ENCODE data around the gene MPDZ.

The MPDZ gene

DNA sequence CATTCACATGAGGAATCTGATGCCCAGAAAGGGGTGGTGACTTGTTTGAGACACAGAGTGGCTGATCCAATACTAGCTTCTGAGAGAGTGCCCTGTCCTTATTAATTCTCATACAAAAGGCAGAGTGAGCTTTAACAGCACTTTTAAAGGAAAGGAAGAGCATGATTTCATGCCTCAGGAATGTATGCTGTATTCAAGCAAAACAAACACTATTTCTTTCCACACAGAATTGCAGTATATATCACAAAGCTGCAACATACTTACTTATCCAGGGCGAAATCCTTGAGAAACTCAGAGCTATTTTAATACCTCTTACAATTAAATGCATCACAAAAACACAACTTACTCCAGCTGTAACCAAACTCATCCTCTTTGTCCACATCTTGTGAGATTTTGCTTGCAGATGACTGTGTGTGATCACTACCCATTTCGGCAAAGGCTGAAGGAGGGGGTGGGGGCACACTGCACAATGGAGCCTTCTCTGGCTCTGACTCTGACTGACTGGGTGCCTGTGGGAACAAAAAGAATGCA, 139.8 kb downstream of the MPDZ start:
- DNase-seq (ENCODE audit: low spot score) = no peak

DNA sequence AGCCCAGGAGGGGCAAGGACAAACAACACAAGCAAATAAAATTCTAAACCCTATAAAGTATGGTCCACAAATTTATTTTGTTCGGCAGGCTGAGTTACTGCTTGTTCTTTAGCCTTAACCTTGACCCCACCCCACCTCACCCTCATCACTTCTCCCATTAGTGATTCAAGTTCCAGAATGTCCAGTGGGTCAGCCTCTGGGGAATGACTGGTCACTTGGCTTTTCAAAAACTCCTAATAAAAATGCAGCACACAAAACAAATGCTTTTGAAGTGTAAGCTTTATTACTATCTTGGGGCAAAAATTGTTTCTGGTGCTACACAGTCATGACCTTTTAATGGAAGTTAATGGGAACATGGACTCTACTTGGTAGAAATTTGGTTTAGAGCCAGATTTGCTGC, 142.1 kb downstream of the MPDZ start:
- no peak for DNase-seq (ENCODE audit: low spot score)

DNA sequence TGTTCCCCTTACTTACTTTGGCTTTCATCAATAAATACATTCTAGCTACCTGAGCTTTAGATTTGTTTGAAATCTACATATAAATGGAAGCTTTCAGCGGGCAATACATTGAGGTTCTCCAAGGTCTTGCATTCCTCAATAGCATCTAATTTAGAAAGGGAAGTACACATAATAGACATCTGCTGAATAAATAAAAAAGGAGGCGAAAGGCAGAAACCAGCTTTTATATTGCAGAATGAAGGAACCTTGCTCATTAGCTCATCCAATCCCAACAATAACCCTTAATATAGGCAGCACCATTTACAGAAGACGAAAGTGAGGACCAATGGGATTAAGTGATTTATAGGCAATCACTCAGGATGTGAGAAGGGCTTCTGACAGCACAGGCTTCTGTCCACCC, 147.5 kb downstream of the MPDZ start:
- no peak for DNase-seq (ENCODE audit: low spot score)

DNA sequence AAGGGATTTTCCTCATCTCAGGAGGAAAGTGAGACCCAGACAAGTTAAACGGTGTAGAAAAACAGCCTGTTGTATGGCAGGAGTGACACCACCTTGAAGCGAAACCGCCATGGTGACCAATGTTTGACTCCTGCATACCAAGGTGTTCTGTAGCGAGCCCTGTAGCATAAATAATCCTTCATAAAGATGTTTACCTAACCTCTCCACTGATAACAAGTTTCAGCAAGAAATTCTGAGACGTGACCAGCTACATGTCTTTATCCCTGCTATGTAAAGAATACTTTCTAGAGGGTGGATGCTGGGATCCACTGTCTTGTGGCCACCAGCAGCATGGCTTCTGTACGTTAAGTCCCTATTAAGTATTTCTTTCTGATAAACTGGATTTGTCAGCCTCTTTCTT, 148.1 kb downstream of the MPDZ start:
- no peak for DNase-seq (ENCODE audit: low spot score)

DNA sequence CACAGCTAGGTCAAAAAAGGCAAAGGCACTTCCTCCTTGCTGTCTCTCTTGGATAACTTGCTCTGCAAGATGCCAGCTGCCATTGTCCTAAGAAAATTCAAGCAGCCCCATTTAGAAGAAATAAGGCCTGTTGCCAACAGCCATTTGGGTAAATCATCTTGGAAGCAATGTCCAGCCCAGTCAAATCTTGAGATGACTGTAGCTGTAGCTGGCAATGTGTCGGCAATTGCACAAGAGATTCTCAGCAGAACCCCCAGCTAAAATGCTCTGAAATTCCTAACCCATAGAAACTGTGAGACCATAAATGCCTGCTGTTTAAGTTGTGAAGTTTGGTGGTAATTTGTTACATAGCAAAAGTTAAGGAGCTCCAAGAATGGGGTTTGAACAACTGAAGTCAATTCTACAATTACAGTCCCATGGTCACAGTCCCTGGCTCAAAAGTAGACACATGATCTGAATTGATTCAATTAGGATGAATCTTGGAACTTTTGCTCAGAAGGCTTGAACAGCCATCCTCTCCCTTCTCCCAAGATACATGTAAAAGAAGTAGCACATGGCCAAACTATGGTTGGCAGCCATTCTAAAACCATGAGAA, 151.1 kb downstream of the MPDZ start:
- DNase-seq (ENCODE audit: low spot score) = no peak

DNA sequence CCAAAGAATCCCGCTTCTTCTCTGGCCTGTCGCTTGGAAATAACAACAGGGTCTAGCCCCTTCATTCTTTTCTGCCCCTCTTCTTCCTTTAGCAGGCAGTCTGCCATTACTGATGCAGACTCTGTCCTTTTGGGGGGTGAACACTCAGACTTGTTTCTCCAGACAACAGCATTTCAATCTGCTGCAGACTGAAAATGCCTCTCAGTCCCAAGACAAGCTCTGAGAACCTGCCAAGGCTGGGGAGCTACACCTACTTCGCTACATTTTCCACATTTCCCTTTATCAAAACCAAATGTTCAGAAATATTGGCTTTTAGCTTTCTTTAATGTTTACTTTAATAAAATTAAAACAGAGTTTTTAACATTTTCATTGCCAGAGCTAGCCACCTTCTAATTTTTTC, 152.4 kb downstream of the MPDZ start:
- no peak for DNase-seq (ENCODE audit: low spot score)

DNA sequence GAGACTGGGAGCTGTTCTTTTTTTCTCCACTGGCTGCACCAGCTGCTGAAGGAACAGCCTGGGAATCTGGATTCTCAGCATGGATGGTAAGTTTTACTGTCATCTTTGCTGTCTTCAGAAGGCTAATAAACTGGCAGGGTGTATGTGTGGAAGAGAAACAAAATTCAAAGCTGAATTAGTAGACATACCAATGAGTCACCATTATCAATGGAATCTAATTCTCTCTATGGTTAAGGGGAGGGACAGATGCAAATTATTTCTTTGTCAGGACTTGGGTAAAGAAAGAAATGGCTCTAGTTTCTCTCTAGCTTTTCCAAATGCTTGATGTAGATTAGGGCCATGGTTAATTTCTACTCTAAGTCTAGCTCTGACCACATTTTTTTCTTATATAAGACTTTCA, 154.2 kb downstream of the MPDZ start:
- DNase-seq (ENCODE audit: low spot score) = no peak

DNA sequence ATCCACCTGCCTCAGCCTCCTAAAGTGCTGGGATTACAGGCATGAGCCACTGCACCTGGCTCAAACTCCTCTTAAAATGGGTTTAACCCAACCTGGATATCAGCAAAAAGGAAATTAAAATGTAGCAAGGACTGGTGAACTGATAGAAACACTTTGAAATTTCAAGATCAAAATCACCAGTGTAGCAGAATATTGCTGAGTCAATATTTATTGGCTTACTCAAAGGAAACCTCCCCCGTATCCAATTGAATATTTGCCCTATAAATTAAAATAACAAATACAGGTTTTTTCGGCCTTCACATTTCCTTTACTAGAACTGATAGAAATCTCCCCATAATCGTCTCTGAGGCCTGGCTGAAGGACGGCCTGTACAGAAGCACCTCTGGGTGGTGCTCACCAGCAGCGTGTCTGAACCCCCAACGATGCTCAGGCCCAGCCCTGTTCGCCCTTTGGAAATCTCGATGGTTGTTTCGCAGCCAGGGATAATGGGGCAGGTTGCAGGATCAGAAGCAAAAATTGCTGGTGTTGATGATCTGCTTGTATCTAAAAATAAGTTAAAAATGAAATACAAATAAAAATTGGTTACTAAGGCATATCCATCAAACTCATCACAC, 156.6 kb downstream of the MPDZ start:
- no peak for DNase-seq (ENCODE audit: low spot score)

DNA sequence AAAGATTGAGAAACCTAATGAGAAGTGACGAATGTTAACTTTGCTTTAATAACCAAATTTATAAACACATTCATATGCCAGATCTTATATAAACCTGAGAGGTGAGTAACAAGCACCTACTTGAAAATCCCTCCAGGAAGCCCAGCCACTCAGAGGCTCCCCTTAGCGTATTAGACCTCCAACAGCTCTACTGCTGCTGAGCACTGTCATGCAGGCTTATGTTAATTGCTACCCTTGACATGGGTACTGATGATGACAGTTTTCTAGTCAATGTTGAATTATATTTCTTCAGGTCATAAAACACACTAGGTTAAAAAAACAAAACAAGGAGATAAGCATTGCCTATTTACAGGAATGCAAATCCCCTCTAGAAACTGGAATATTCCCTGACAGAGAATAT, 161.2 kb downstream of the MPDZ start:
- no peak for DNase-seq (ENCODE audit: low spot score)

DNA sequence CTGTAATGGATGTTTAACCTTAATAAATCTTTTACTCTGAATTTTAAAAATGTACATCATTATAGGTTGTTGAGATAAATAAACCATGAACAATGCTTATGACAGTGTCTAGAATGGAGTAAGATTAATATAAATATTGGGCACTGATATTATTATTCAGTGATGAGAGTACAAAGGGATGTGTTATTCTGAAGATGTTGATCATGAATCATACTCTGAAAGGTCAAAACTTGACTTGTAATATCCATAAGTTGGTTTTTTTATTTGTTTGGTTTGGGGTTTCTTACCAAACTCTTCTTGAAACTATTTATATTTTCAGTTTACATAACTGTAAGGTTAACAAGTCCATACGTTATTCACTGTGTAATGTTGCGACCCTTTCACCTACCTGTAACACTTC, 163.2 kb downstream of the MPDZ start:
- no peak for DNase-seq (ENCODE audit: low spot score)

DNA sequence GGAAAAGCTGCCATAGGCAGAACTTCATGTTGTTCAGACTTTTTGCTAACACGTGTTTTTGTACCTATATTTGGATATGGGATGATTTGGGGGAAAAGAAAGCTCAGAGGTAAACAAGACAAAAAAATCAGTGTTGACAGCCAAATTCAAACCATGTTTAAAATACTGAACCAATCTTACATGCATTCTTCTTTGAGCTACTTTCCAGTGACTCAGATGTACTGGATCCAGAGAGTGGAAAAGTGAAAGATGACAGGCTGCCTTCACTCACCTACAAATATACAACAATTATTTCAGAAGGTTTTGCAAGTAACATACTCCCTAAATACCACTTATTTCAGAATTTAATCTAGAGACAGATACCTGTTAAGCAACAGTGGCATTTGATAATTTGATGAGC, 165.7 kb downstream of the MPDZ start:
- DNase-seq (ENCODE audit: low spot score) = peak; percentile 8

DNA sequence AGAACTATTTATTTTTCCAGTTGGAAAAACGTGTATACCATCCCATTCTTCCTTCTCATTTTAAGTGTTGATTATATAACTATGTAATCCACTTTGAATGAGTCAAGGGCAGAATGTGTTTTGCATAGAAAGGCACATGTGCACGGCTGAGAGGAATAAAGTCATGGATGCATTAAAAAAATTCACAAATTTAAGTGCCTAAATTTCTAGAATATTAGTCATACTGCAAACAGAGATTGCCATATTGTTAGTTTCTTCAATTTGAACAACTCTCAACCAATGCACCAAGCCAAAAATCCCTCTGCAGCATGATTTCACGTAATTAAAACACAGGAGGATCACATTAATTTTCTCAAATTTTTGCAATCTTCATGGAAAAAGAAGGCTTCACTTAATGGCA, 166.3 kb downstream of the MPDZ start:
- DNase-seq (ENCODE audit: low spot score) = peak; percentile 31

DNA sequence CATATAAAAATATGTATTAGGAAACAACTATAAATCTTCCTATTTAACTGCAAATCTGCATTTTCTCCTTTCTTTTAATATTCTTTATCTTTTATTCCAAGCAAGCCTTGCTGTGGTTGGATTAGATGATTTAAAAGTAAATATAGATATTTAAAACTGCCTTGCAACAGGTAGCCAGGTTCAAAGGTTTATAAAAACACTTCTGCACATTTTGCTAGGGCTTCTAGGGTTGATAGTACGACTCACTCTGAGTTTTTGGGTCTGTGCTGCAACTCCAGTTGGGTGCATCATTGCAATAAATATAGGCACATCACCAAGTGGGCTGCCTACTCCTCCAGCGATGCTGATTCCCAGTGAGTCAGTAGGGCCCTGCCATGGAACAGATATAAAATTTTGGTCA, 167.7 kb downstream of the MPDZ start:
- DNase-seq (ENCODE audit: low spot score) = no peak

DNA sequence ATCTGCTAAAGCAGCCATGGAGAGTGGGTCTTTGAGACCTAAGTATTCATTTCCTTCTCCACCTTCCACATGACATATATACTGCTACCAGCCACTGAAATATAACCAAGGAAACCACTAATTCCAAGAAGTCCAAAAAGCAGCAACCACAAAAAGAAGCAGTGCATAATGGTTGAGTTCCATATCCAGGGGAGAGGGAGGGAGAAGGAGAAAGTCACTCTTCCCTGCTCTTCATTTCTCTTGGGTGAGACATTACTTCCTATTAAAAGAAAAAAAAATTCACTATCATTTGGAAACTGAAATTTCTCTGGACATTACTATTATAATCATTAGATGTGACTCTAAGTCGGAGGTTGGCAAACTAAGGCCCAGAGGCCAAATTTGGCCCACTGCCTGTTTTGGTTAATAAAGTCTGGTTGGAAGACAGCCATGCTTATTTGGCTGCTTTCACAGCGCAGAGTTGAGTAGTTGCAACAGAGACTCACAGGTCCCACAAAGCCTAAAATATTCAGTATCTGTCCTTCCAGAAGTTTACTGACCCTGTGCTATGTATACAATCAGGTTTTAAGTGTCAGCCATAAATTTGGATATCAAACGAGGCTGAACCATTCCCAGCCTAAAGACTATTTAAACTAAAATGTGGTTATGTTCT, 168.6 kb downstream of the MPDZ start:
- DNase-seq (ENCODE audit: low spot score) = peak; percentile 65

DNA sequence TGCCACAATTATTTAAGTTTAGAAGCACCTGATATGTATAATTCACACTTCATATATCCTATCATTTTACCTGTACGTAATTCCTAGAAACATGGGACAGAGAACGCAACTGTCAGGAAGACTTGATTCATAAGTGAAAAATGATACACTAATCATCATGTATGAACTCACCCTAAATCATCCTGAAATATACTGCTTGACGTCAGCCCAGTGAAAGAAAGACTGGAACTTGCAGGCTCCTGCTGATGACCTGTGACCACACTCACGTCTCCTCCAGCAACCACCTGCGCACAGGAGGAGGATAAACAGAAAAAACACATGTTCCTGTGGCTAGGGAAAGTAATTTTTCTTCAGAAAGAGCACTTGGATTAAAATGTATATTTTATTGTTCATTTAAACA, 169.7 kb downstream of the MPDZ start:
- DNase-seq (ENCODE audit: low spot score) = no peak

DNA sequence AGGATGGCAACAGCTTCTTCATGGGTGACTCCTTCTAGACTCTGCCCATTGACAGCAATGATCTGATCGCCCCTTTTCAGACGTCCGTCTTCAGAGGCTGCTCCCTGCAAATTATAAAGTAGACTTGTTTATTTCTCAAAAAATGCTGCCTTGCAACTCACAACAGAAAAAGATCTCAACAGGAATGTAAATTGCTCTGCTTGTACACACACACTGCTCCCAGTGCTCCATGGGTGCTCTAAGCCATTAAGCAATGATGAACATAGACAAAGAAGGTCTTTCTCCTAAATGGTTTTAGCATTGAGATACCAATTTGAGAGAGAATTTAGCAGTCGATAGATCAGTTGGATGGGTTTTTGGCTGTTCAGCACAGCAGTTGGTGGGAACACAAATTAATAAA, 172.5 kb downstream of the MPDZ start:
- no peak for DNase-seq (ENCODE audit: low spot score)

DNA sequence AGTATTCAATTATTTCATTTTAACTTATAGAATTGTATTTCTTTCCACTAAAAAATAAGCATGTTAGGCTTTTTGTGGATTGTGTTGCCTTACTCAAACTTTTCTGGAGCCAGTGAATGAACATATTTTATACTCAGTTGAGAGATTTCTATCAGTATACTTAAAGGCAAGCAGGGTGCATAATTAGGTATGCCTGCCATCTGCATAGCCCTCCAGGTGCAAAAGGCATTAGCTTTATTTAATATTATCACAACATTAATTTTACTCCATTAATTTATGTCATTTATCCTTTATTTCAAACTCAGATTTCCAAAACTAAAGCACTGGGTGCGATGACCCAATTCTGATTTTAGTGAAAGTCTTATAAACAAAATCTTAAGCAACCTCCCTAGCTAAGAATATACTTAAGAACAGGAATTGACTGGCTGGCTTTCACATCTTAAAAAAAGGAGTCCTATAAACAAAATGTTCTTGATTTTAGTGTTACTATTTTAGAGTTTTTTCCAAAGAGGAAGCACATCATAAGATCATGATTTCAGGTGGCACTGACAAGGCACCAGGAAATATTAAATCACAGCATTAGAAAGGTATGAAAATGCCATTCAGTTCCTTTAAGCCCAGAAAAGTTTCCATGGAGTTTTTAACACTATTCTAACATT, 178.4 kb downstream of the MPDZ start:
- no peak for DNase-seq (ENCODE audit: low spot score)

DNA sequence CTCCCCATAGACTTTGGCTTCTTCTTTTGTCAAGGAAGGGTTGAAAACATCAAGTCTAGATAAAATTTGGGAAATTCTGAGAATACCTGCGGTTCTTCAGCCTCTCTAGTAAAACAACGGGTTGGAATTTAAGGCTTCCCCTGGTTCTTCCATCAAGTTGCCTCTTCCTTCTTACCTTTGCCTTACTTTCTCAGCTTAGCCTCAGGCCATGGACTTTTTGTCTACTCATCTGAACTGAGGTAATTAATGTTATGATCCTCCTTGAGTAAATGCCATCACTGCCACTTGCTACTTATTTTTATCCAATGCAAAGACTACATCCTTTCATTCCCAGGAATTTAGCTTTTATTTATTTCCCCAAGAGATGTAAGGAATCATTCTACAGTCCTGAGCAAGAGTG, 184.4 kb downstream of the MPDZ start:
- no peak for DNase-seq (ENCODE audit: low spot score)

DNA sequence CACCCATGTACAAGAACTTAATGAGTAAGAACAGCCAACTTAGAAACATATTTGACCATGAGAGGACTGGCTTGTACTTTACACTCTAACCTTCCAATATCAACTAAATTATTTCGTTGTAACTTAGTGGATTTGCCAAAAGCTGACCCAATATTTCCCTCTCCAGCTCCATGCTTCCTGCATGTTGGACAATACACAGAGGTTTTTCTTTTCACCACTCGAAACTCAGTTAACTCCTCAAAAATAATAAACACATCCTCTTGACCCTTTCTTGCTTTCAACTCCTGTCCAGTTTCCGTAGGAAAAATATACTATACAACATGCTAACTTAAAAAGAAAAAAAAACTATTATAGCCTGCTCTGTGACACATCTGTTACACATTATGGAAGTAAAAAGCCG, 188.9 kb downstream of the MPDZ start:
- no peak for DNase-seq (ENCODE audit: low spot score)

DNA sequence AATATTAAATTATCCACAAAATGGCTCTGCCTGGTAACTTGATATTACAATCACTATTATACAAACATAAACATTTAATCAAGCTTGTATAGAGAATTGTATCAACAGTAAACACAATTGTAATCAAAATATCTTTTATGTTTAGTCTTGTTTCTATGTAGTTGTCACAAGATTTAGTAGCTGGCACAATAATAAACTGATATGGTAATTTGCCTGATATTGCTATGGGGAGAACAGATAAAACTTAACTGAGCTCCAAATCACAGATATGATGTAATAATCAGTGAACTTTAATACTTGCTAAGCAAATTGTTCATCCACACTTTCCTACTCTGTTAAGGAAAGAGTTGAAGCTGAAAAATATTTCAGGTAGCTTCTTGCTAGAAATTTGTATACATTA, 189.8 kb downstream of the MPDZ start:
- no peak for DNase-seq (ENCODE audit: low spot score)

DNA sequence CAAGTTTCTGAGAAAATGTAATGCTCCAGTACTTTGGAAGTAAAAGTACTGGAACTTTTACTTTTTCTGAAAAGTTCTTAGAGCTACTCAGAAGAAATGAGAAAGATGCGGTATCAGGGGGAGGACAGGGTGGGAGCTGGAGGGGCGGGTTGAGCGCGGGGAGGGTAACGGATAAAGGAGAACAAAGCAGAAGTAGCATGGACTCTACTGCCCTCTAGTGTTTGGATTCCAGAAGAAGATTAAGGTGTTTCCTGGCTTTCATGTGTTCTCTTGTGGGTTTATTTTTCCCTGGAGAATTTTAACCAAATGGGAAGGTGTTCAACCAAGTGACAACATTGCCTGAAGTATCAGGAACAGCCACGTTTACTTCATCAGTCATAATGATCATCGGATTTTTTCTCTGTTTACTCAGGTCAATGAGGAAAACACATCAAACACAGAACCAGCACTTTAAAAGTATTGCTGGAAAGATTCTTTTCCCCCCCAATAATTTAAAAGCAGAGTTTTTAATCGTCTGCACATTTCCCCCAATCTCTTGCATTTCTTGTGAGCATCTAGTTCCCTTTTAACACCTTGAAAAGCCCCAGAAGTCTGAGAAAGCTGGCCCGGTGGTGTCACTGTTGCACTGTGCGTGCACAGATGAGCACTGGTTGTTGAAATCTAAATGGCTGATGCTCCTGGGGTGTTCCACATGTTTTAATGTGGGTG, 190.6 kb downstream of the MPDZ start:
- peak; percentile 56 for DNase-seq (ENCODE audit: low spot score)

DNA sequence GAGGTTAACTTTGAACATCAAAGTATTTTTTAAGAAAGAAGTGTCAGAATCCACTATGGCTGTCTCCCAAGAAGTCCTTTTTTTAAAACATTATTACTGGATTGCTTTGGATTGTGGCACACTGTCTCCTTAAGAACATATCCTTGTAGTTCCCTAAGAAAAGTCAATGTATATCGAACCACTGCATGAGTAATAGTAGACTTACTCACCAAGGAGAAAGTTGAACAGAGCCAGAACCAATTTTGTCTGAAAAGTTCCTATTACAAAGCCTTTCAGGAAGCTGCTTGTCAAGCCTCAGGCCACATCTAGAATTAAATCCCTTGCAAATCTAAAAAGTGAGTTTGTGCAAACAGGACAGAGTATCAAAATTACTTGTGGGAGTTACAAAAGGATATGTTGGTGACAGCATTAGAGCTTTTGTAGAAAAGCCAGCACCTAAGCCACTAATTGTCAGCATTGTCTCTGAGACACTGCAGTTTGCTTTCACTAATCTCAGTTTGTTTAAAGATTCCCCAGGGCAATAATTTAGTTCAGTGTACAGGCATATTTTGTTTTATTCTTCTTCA, 195.4 kb downstream of the MPDZ start:
- no peak for DNase-seq (ENCODE audit: low spot score)
